ENCODE results near the gene TOM1L2. TPM values are rescaled to one million over a fixed set of nuclear protein-coding genes. Genes with fewer than 3 reads are reported as not detected.

TOM1L2 gene
- total RNA-seq, 1 experiment from 2014 or later, result 35.5 TPM

DNA sequence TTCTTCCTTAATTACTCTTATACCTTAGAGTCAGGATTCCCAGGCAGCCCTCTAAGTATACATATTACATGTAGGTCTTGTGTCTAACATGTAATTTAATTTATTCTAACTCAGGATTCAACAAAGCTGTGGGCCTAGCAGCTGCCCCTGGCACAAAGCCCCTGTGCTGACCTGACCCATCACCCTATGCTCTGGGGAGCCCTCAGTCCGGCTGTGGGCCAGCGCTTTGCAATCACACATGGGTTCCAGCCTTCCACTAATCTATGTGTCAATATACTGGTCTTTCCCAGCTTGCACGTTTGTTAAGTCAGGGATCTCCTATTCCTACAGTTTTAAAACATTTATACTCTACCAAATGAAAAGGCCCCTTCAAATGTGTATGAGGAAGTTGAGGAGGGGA is 72.7 kb downstream of the TOM1L2 start:
- Histone ChIP-seq H3K4me3 (ENCODE audit: low read depth, low read length) (no peak overlapping the region), H3K4me1 (peaks cover 22% of the 10 kb centered on the region), H3K36me3 (ENCODE audit: control insufficient read depth, insufficient read depth, low read length) (peaks cover 1% of the 10 kb centered on the region), H3K9me3 (no peaks in the 10 kb centered on the region), H3K27me3 (replicated peaks; ENCODE audit: control insufficient read depth, insufficient read depth, low read length) (no peaks in the 10 kb centered on the region)
- Mint-ChIP-seq H3K27ac (ENCODE audit: unreplicated experiment) (no peak overlapping the region), H3K36me3 (ENCODE audit: insufficient read depth, unreplicated experiment) (peaks cover 8% of the 10 kb centered on the region), H3K9me3 (ENCODE audit: unreplicated experiment) (no peaks in the 10 kb centered on the region), H3K4me3 (ENCODE audit: unreplicated experiment) (no peak overlapping the region), H3K4me1 (ENCODE audit: low read depth, unreplicated experiment) (peaks cover 9% of the 10 kb centered on the region), H3K27me3 (ENCODE audit: insufficient read depth, unreplicated experiment) (no peaks in the 10 kb centered on the region)
- TF ChIP-seq, protein P1, sequence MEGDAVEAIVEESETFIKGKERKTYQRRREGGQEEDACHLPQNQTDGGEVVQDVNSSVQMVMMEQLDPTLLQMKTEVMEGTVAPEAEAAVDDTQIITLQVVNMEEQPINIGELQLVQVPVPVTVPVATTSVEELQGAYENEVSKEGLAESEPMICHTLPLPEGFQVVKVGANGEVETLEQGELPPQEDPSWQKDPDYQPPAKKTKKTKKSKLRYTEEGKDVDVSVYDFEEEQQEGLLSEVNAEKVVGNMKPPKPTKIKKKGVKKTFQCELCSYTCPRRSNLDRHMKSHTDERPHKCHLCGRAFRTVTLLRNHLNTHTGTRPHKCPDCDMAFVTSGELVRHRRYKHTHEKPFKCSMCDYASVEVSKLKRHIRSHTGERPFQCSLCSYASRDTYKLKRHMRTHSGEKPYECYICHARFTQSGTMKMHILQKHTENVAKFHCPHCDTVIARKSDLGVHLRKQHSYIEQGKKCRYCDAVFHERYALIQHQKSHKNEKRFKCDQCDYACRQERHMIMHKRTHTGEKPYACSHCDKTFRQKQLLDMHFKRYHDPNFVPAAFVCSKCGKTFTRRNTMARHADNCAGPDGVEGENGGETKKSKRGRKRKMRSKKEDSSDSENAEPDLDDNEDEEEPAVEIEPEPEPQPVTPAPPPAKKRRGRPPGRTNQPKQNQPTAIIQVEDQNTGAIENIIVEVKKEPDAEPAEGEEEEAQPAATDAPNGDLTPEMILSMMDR (IDR thresholded peaks at IDR 0.05; ENCODE audit: insufficient read depth in 1 of 2, low read depth in 1 of 2, low read length in 1 of 2, severe bottlenecking in 1 of 2, unreplicated experiment in 1 of 2), result no peak
- no peak for DNase-seq
- BruUV-seq (replicated peaks), result no TSS peak
- intact Hi-C loops (cut with micrococcal nuclease; ENCODE audit: unreplicated experiment), result no loop called here
- CTCF ChIA-PET, result interaction anchor here (0.6 kb wide), 1 partner anchor 83 kb away, joined by 4 read pairs; no protein-coding TSS in a partner anchor
- POLR2A ChIA-PET, result no interaction called here

DNA sequence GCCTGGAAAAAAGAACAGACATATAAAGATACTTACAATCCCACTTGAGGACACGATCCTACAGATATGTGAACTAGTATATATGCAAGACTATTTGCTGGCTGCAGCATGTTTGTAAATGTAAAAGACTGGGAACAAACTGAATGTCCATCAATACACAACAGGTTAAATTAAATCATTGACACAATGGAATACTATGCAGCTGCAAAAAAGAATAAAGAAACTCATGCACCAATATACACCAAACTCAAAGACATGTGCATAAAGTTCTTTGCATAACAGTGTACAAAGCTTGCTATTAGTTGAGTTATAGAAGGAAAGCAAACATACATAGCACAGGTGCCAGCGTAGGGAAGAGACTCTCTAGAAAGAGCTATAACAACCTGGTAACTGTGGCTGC is 73.5 kb downstream of the TOM1L2 start:
- Mint-ChIP-seq H3K4me3 (ENCODE audit: unreplicated experiment) (no peak overlapping the region), H3K27ac (ENCODE audit: unreplicated experiment) (no peak overlapping the region), H3K9me3 (ENCODE audit: unreplicated experiment) (no peaks in the 10 kb centered on the region), H3K36me3 (ENCODE audit: insufficient read depth, unreplicated experiment) (peaks cover 8% of the 10 kb centered on the region), H3K4me1 (ENCODE audit: low read depth, unreplicated experiment) (peaks cover 9% of the 10 kb centered on the region), H3K27me3 (ENCODE audit: insufficient read depth, unreplicated experiment) (no peaks in the 10 kb centered on the region)
- no TSS peak for BruUV-seq (replicated peaks)
- ChIA-PET CTCF (interaction anchor here (0.6 kb wide), 1 partner anchor 84 kb away, joined by 4 read pairs; no protein-coding TSS in a partner anchor), POLR2A (no interaction called here)
- H3K27me3 ChIP-seq (replicated peaks; ENCODE audit: control insufficient read depth, insufficient read depth, low read length), result no peaks in the 10 kb centered on the region
- H3K9me3 ChIP-seq, result no peaks in the 10 kb centered on the region
- no peak for DNase-seq
- peaks cover 1% of the 10 kb centered on the region for H3K36me3 ChIP-seq (ENCODE audit: control insufficient read depth, insufficient read depth, low read length)
- intact Hi-C loops (cut with micrococcal nuclease; ENCODE audit: unreplicated experiment), result no loop called here
- TF ChIP-seq, protein P1 (IDR thresholded peaks at IDR 0.05; ENCODE audit: insufficient read depth in 1 of 2, low read depth in 1 of 2, low read length in 1 of 2, severe bottlenecking in 1 of 2, unreplicated experiment in 1 of 2), result no peak
- peaks cover 22% of the 10 kb centered on the region for H3K4me1 ChIP-seq
- H3K4me3 ChIP-seq (ENCODE audit: low read depth, low read length), result no peak overlapping the region

DNA sequence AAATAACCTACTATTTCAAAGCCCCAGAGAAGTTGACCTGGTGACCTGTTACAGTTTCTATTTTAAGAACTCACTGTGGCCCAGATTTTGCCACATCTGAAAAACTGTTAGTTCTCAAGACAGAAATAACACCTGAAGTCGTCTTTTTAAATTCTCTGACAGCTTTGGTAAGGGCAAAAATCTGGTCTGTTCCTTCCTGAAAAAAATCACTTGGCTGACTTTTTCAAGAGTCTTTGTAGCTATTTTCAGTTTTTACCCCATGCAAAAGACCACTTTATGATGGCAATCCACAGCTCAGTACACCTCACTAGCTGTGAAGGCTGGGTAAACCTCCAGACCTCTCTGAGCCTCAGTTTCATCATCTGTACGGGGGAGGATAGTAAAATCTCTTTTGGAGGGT is 74.8 kb downstream of the TOM1L2 start:
- Mint-ChIP-seq H3K27ac (ENCODE audit: unreplicated experiment) (no peak overlapping the region), H3K27me3 (ENCODE audit: insufficient read depth, unreplicated experiment) (no peaks in the 10 kb centered on the region), H3K4me3 (ENCODE audit: unreplicated experiment) (no peak overlapping the region), H3K9me3 (ENCODE audit: unreplicated experiment) (no peaks in the 10 kb centered on the region), H3K36me3 (ENCODE audit: insufficient read depth, unreplicated experiment) (peaks cover 17% of the 10 kb centered on the region), H3K4me1 (ENCODE audit: low read depth, unreplicated experiment) (peaks cover 10% of the 10 kb centered on the region)
- CTCF ChIA-PET, result interaction anchor here (1.2 kb wide), 1 partner anchor 22 kb away, joined by 4 read pairs; no protein-coding TSS in a partner anchor
- POLR2A ChIA-PET, result interaction anchor here (1.1 kb wide), 1 partner anchor 22 kb away, joined by 11 read pairs; no protein-coding TSS in a partner anchor
- DNase-seq, result no peak
- Histone ChIP-seq H3K36me3 (ENCODE audit: control insufficient read depth, insufficient read depth, low read length) (peaks cover 1% of the 10 kb centered on the region), H3K4me3 (ENCODE audit: low read depth, low read length) (no peak overlapping the region), H3K4me1 (peaks cover 22% of the 10 kb centered on the region), H3K27me3 (replicated peaks; ENCODE audit: control insufficient read depth, insufficient read depth, low read length) (no peaks in the 10 kb centered on the region), H3K9me3 (no peaks in the 10 kb centered on the region)
- intact Hi-C loops (cut with micrococcal nuclease; ENCODE audit: unreplicated experiment), result no loop called here
- no TSS peak for BruUV-seq (replicated peaks)
- TF ChIP-seq, protein P1 (IDR thresholded peaks at IDR 0.05; ENCODE audit: insufficient read depth in 1 of 2, low read depth in 1 of 2, low read length in 1 of 2, severe bottlenecking in 1 of 2, unreplicated experiment in 1 of 2), result no peak
